GM15510 (cell line): ENCODE data around the gene CACNB4.

Experiments used
- POLR2A ChIP-seq: IDR thresholded peaks from 3 replicates; pipeline ENCODE4 v1.6.1; 2011; ENCODE audit warnings: borderline replicate concordance; ENCODE audit not compliant: insufficient read length; ENCODE audit errors: extremely low read depth

Gene CACNB4

DNA sequence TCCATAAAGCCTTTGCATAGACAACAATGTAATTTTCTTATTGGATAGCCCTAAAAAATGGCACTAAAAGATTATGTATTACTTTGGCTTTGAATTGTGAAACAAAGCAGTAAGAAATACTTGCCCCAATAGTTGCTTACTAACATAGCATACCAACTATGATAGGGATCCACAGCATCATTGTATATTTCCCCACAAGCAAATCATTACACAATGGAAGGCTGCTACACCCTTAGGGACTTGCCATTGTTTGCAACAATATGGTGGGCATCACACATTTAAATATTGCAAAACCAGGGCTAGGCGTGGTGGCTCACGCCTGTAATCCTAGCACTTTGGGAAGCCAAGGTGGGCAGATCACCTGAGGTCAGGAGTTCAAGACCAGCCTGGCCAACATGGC, 74.4 kb downstream of the CACNB4 start:
- no peak for TF ChIP-seq POLR2A

DNA sequence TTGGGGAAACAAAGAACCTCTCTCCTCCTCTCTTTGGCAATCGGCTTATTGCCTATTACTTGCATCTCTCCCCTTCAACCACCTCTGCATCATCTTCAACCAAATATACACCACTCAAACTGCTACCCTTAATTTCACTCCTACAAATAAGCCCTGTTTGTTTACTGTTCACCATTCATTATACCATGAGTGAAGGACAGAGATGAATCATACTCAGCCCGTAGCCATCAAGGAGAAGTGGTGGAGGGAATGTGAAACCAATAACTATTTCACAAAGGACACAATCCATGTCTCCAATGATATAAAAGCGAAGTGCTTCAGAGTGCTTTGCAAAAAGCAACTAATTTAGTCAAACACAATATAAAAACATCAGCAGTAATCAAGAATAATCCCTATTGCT, 76.8 kb downstream of the CACNB4 start:
- TF ChIP-seq POLR2A = no peak

DNA sequence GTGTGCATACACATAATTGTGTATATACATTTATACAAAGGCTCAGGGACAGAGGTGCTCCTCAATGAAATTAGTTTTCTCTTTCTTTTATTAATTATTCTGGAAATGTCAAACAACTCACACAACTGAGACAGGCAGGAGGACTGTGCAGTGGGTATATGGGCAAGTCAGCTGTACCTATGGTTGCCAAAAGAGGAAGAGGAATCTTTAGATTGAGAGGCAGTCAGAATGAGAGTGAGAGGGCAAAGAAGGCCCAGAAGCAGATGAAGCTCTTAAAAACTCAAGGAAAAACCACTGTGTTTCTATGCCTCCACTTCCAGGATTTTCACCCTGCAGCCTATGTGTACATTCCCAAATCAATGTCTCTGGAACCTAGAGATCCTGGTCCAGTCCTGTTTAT, 79.1 kb downstream of the CACNB4 start:
- TF ChIP-seq POLR2A = no peak

DNA sequence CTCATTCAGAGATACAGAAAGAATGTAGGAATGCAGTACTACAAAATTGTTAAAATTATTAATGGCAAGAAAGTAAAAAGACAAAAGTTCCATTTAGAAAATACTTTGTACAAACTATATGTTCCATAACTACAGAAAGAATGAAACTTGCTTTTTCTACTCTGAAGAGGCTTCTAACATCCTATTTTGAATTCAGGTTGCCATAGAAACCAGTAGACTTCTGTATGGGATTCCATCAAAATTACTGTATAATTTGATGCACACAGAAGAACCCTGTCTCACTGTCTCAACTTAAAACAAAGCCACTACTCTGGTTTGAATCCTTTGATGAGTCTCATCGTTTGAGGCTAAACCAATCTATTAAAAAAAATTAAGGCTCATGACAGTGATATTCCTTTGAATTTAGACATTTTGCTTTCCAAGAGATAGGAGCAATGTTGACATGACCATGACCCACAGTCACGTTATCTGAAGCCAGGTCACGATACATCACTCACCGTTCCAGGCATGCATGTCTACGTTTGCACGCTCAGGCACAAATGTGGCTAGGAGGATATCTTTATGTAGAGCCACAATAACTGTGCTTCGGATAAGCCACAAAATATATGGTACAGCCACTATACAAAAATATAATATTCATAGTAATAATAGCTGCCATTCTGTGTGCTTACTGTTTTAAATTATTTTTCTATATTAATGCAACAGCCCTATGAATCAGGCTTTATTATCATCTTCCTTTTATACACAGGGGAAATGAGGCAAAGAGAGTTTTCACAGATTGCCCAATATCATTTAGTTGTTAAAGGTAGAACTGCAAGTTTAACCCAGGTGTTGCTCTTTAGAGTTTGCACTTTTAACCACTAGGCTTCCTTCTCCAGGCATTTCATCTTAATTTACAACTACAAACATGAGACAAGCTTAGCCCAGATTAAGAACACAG, 82.4 kb downstream of the CACNB4 start:
- no peak for TF ChIP-seq POLR2A

DNA sequence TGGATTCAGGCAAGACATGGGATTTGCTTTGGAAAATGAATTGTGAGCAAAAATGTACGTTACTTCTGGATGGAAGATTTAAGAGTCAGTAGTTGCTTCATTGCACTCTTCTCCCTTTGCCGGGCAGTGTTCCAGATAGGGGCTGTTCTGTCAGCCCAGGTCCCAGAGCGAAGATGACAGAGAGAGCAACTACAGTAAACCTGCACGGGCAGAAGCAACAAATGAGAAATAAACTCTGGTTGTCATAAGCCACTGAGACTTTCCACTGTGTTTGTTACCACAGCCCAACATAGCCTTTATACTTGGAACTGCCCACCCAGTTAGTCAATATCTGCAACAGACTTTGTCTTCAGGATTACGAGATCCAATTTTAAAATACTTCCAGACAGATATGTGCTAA, 83.3 kb downstream of the CACNB4 start:
- TF ChIP-seq POLR2A = no peak

DNA sequence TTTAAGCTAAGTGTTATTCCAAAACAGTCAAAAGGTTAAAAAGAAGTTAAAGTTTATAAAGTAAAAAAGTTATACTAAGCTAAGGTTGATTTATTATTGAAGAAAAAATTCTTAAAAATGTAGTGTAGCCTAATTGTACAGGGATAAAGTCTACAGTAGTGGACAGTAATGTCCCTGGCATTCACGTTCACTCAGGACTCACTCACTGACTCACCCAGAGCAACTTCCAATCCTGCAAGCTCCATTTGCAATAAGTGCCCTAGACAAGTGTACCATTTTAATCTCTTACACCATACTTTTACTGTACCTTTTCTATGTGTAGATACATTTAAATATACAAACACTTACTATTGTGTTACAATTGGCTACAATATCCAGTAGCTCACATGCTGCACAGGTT, 86.1 kb downstream of the CACNB4 start:
- TF ChIP-seq POLR2A = no peak

DNA sequence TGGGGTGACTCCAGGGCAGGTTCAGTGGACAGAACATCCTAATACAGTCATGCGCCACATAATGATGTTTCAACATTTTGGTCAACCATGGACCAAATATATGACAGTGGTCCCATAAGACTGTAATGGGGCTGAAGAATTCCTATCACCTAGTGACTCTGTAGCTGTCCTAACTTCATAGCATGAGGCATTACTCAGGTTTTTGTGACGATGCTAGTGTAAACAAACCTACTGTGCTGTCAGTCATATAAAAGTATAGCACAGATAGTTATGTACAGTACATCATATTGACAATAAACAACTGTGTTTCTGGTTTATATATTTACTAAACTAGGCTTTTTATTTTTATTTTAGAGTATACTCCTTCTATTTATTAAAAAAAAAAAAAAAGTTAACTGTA, 87.1 kb downstream of the CACNB4 start:
- no peak for TF ChIP-seq POLR2A

DNA sequence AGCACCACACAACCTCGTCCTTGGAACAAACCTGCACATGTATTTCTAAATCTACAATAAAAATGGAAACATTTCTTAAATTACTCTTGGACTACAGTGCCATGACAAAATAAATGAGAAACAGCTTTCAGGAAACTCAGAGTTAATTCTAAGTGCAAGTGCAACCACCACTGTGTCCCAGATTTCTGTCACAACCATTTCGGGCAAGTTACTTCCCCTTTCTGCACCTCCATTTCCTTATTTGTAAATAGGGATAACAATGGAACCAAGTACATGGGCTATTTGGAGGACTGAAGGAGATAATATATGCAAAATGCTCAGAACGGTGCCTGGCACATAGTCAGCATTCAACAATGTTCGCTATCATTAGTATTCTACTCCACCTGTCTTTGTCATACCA, 93.2 kb downstream of the CACNB4 start:
- no peak for TF ChIP-seq POLR2A

DNA sequence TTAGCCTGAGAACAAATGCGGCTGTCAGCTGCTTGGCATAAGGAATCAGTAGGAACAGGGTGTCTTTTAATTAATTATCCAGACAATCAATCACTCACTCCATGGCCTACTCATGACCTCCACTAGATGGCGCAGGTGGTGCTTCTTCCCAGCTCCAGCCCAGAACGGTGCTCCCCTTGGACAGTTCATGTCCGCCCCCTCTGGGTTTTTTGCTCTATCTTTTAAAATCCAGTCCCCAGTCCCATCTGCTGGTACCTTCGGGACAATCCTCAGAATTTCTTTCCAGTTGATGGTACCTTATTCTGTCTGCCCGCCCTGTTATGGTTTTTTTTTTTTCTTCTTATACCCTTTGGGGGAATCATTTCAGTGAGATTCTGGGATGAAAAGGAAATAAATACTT, 99.8 kb downstream of the CACNB4 start:
- no peak for TF ChIP-seq POLR2A

DNA sequence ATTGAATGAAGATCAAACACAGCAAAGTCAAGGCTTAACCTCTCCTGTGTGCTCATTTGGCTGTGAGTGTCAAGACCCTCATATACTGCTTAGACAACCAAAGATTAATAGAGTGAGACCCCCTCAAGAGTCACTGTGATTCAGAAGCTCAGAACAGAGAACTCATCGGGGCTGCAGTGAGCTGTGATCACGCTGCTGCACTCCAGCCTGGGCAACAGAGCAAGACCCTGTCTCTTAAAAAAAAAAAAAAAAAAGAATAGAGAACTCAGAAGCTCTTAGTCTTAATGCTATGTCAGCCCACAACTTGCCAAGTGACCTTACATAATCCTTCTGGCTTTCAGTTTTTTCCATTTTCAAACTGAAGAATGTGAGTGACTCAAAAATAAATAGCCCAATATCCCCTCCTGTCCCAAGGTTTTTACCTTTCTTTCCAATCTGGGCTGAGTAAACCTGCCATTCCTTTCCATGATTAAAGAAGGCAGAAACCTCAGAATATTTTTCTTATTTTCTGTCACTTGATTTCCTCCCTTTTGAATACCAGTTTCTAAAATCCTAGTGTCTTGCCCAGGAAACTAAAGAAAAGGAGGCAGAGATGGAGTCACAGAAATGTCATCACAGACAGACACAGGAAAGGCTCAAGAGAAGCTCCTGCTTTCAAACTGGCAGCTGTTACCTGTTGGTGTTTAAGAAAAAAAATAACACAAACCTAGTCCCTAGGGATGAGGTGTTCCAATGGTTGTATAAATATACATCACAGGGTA, 102.4 kb downstream of the CACNB4 start:
- TF ChIP-seq POLR2A = no peak

DNA sequence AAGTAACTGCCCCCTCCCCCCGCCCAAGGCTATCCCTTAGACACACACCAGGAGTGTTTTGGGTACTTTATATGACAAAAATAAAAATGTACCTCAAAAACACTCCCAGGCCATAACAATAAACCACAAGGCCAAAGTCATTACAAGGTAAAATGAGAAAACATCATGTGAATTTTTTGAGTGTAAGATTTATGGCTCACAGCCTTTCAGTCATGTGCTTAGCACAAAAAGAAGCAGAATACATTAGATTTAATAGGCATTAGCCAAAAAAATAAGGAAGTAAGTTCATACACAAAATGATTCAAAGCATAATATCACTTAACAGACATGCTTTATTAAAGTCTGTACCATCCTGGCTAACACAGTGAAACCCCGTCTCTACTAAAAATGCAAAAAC, 103.7 kb downstream of the CACNB4 start:
- no peak for TF ChIP-seq POLR2A

DNA sequence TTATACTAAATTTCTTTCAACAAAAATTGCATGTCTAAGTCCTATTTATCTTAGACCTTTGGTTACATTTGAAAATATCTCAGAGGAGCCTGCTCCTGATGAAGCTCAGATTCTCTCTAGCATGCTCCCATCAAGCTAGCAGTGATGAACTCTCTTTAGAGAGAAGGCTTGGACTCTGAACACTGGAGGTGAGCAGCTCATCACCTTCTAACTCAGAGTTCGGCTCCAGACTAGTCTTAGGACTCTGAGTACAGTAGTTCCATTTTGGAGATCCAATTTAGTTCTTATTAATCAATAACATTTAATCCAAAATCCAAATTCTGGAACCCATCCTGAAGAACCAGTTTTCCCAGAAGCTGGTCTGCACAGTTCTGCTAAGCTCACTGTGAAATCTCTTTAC, 107.8 kb downstream of the CACNB4 start:
- TF ChIP-seq POLR2A = no peak

DNA sequence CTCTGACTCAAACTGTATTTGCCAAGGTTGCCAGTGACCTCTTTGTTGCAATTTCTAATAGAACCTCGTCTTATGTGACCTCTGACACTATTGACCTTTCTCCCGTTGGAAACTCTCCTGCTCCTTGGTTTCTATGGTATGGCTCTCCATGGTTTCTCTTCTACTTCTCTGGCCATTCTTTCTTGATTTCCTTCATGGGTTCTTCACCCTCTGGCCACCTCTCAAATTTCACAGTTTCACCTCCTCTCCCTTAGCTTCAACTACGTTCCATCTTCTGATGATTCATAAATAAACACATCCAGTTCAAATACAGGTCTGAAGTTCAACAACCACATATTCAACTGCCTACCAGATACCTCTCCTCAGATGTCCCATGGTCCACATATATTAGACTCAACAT, 109.5 kb downstream of the CACNB4 start:
- no peak for TF ChIP-seq POLR2A

DNA sequence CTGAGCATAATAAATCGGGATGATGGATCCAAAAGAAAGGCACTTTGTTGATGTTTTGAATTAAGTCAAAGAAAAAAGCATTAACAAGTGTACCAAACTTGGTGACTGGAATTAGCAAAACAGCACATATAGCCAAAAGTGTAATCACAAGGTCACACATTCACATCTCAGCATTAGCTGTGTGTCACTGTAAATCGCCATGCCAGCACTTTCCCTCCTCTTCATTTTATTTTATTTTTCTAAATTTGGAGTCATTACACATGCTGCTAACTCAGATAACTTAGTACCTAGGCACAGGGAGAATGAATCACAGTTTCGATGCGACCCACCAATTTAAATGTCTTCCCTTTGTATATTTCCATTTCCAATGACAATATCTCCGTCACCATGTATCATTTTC, 111.4 kb downstream of the CACNB4 start:
- TF ChIP-seq POLR2A = no peak

DNA sequence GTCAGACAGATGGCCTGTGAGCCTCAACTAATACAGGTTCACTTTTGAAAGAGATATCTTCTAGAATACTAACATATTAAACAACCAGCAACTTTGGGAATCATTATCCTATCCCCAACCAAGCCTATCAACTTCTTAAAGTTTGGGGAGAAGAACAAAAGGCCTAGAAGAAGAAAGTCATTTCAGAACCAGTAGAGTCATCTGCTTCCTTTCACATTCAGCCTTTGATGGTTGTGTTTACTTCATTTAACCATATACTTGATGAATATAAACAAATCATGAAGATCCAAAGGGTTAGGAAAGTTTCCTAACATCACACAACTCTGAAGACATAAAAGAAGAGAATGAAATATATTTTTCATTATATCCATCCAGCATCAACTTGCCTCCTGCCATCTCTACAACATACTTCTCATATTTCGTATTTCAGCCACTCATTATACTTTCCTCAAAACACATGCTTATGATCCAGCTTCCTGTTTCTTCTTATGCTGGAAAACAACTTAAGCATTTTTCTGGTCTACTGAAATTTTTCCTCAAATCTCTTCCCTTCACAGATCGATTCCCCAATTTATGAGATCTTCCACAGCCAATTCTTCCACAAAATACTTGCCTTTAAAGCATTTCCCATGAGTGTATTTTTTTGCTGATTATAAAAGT, 114.3 kb downstream of the CACNB4 start:
- no peak for TF ChIP-seq POLR2A
